ENCODE data around the gene NEDD8. TPM values are rescaled to one million over a fixed set of nuclear protein-coding genes. Genes with fewer than 3 reads are reported as not detected.

NEDD8 gene
- total RNA-seq, 1 experiment from 2014 or later = 178 TPM

GRCh38 chr14:24195186-24196070 lies 36.7 kb downstream of the NEDD8 start, which contains the start of gene TM9SF1 (continued):
- no peak for TF ChIP-seq ZBTB33 (IDR thresholded peaks at IDR 0.05; ENCODE audit: extremely low read depth, insufficient replicate concordance, low read length)
- TF ChIP-seq SP1 (IDR thresholded peaks at IDR 0.05; ENCODE audit: low read depth) = no peak; the same call in 1 of the 2 replicates
- TF ChIP-seq EZH2 (IDR thresholded peaks at IDR 0.05) = no peak
- TF ChIP-seq CEBPB (IDR thresholded peaks at IDR 0.05; ENCODE audit: low read depth) = no peak
- TF ChIP-seq POLR2AphosphoS5 (IDR thresholded peaks at IDR 0.05; ENCODE audit: low read depth, low read length) = peak; percentile 78
- TF ChIP-seq SIN3A (IDR thresholded peaks at IDR 0.05; ENCODE audit: low read depth) = peak; percentile 76
- TF ChIP-seq SRF (IDR thresholded peaks at IDR 0.05; ENCODE audit: low read depth) = no peak; the same call in 1 of the 2 replicates
- no peak for TF ChIP-seq EGR1 (IDR thresholded peaks at IDR 0.05; ENCODE audit: low read depth)
- peak; percentile 99 for TF ChIP-seq ELF1 (IDR thresholded peaks at IDR 0.05; ENCODE audit: borderline replicate concordance, low read depth)
- TF ChIP-seq RAD21 (IDR thresholded peaks at IDR 0.05; ENCODE audit: low read depth) = no peak
- no peak for TF ChIP-seq CTCF (IDR thresholded peaks at IDR 0.05 in 2 of 3, conservative IDR thresholded peaks at IDR 0.05 in 1 of 3; ENCODE audit: borderline replicate concordance in 1 of 3, insufficient read depth in 1 of 3, low read depth in 2 of 3, low read length in 2 of 3)
- no peak for TF ChIP-seq ZNF274 (IDR thresholded peaks at IDR 0.05; ENCODE audit: low read depth, low read length)

Measured in HCT116 (cell line).